Measurements from ENCODE around the gene TMEM9B.
A peak's percentile ranks its signal among the peaks of the same experiment; 100 is the strongest.

The TMEM9B gene

GRCh38 chr11:8930456-8931175 is 33.6 kb downstream of the TMEM9B start:
- DNase-seq (ENCODE audit: low spot score), result no peak

GRCh38 chr11:8928981-8929615 is 35.1 kb downstream of the TMEM9B start:
- DNase-seq (ENCODE audit: low spot score), result no peak

- no peak for DNase-seq (ENCODE audit: low spot score)
Measured at GRCh38 chr11:8928205-8928604, 36.0 kb downstream of the TMEM9B start.

GRCh38 chr11:8927233-8927632 is 37.0 kb downstream of the TMEM9B start:
- no peak for DNase-seq (ENCODE audit: low spot score)

- no peak for DNase-seq (ENCODE audit: low spot score)
Measured at GRCh38 chr11:8926236-8926635, 38.0 kb downstream of the TMEM9B start.

- DNase-seq (ENCODE audit: low spot score), result no peak
Measured at GRCh38 chr11:8925711-8926110, 38.5 kb downstream of the TMEM9B start.

- no peak for DNase-seq (ENCODE audit: low spot score)
Measured at GRCh38 chr11:8922691-8923090, 41.6 kb downstream of the TMEM9B start.

GRCh38 chr11:8917157-8917825 is 47.0 kb downstream of the TMEM9B start:
- DNase-seq (ENCODE audit: low spot score), result no peak

- no peak for DNase-seq (ENCODE audit: low spot score)
Measured at GRCh38 chr11:8914661-8915018, 49.6 kb downstream of the TMEM9B start.

GRCh38 chr11:8913961-8914660 is 50.1 kb downstream of the TMEM9B start:
- DNase-seq (ENCODE audit: low spot score), result no peak

GRCh38 chr11:8911029-8911823 is 53.0 kb downstream of the TMEM9B start, which contains the start of gene AKIP1:
Gene AKIP1 (plus strand): TSS chr11:8911189. CDS start chr11:8911450, 261 bp downstream.
- peak; percentile 79 for DNase-seq (ENCODE audit: low spot score)

GRCh38 chr11:8910649-8911026 is 53.6 kb downstream of the TMEM9B start:
- DNase-seq (ENCODE audit: low spot score), result no peak

GRCh38 chr11:8908099-8908498 is 56.1 kb downstream of the TMEM9B start:
- DNase-seq (ENCODE audit: low spot score), result no peak

GRCh38 chr11:8907116-8907515 is 57.1 kb downstream of the TMEM9B start:
- no peak for DNase-seq (ENCODE audit: low spot score)

- no peak for DNase-seq (ENCODE audit: low spot score)
Measured at GRCh38 chr11:8905528-8906165, 58.6 kb downstream of the TMEM9B start.

GRCh38 chr11:8899119-8899753 is 65.0 kb downstream of the TMEM9B start:
- no peak for DNase-seq (ENCODE audit: low spot score)
